ENCODE data around the gene FZD10.

DNA sequence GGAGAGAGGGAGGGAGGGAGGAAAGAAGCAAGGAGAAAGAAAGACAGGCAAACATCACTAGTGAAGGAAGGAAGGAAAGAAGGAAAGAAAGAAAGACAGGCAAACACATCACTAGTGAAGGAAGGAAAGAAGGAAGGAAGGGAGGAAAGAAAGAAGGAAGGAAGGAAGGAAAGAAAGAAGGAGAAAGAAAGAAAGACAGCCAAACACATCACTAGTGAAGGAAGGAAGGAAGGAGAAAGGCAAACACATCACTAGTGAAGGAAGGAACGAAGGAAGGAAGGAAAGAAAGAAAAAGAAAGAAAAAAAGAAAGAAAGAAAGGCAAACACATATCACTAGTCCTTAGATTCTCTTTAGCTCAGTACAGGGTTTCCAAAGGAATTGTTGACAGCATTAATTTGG, 5.3 kb downstream of the FZD10 start:
- TF ChIP-seq, protein P1, sequence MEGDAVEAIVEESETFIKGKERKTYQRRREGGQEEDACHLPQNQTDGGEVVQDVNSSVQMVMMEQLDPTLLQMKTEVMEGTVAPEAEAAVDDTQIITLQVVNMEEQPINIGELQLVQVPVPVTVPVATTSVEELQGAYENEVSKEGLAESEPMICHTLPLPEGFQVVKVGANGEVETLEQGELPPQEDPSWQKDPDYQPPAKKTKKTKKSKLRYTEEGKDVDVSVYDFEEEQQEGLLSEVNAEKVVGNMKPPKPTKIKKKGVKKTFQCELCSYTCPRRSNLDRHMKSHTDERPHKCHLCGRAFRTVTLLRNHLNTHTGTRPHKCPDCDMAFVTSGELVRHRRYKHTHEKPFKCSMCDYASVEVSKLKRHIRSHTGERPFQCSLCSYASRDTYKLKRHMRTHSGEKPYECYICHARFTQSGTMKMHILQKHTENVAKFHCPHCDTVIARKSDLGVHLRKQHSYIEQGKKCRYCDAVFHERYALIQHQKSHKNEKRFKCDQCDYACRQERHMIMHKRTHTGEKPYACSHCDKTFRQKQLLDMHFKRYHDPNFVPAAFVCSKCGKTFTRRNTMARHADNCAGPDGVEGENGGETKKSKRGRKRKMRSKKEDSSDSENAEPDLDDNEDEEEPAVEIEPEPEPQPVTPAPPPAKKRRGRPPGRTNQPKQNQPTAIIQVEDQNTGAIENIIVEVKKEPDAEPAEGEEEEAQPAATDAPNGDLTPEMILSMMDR (CRISPR knock-in tag; IDR thresholded peaks at IDR 0.05), result no peak
- TF ChIP-seq EZH2 (conservative IDR thresholded peaks at IDR 0.05; ENCODE audit: low read depth, low read length) (no peak), MXI1 (IDR thresholded peaks at IDR 0.05; ENCODE audit: borderline replicate concordance, low read depth, low read length) (no peak)
- TF ChIP-seq, protein P2, sequence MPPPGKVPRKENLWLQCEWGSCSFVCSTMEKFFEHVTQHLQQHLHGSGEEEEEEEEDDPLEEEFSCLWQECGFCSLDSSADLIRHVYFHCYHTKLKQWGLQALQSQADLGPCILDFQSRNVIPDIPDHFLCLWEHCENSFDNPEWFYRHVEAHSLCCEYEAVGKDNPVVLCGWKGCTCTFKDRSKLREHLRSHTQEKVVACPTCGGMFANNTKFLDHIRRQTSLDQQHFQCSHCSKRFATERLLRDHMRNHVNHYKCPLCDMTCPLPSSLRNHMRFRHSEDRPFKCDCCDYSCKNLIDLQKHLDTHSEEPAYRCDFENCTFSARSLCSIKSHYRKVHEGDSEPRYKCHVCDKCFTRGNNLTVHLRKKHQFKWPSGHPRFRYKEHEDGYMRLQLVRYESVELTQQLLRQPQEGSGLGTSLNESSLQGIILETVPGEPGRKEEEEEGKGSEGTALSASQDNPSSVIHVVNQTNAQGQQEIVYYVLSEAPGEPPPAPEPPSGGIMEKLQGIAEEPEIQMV (CRISPR knock-in tag; IDR thresholded peaks at IDR 0.05; ENCODE audit: low read depth), result no peak

Measured in HepG2 (cell line).